Activated naive CD8-positive, alpha-beta T cell treated with anti-CD3 and anti-CD28 coated beads for 36 hours (primary cell): ENCODE measurements around the gene IFITM1. TPM values are rescaled to one million over a fixed set of nuclear protein-coding genes. Genes with fewer than 3 reads are reported as not detected.
A peak's percentile ranks its signal among the peaks of the same experiment; 100 is the strongest.
"Not testable (repeated sequence)": the region's sequence is repeated elsewhere in the genome, so short reads cannot be mapped to it uniquely, and the experiment has no call there.

Experiments used
- DNase-seq: peaks from one replicate; pipeline ENCODE4 v3.0.0; 2021
- H3K27ac Mint-ChIP-seq: one replicate; pipeline ENCODE4 v1.8.0; 2022; ENCODE audit warnings: mild to moderate bottlenecking, moderate library complexity, mixed read lengths
- H3K27me3 Mint-ChIP-seq: one replicate; pipeline ENCODE4 v1.8.0; 2022; ENCODE audit warnings: mild to moderate bottlenecking, mixed read lengths
- H3K36me3 Mint-ChIP-seq: one replicate; pipeline ENCODE4 v1.8.0; 2021; ENCODE audit warnings: mild to moderate bottlenecking, mixed read lengths
- H3K4me1 Mint-ChIP-seq: one replicate; pipeline ENCODE4 v1.8.0; 2021; ENCODE audit warnings: mixed read lengths
- H3K4me3 Mint-ChIP-seq: one replicate; pipeline ENCODE4 v1.8.0; 2022; ENCODE audit warnings: mild to moderate bottlenecking, moderate library complexity, mixed read lengths
- H3K9me3 Mint-ChIP-seq: one replicate; pipeline ENCODE4 v1.8.0; 2022; ENCODE audit warnings: mixed read lengths
- total RNA-seq, 2 experiments: library from RNA; stranded (reverse); gene quantifications; one replicate each; pipeline ENCODE4 v1.2.3, GENCODE V29; 2021

The IFITM1 gene
- total RNA-seq, 2 experiments from 2014 or later = 345 to 356 TPM

GRCh38 chr11:331358-332060, 17.7 kb downstream of the IFITM1 start:
- DNase-seq = no peak

GRCh38 chr11:332651-333480, 19.0 kb downstream of the IFITM1 start:
- Mint-ChIP-seq H3K4me1 (peaks cover 56% of the 10 kb centered on the region), H3K4me3 (no peak overlapping the region), H3K27me3 (peaks cover 4% of the 10 kb centered on the region), H3K27ac (peak overlapping the region; percentile 16), H3K36me3 (peaks cover 11% of the 10 kb centered on the region), H3K9me3 (peaks cover 8% of the 10 kb centered on the region)
- DNase-seq = no peak

More at GRCh38 chr11:331358-332060, 17.7 kb downstream of the IFITM1 start:
- Mint-ChIP-seq H3K27ac (peak overlapping the region; percentile 69), H3K36me3 (peaks cover 11% of the 10 kb centered on the region), H3K27me3 (peaks cover 4% of the 10 kb centered on the region), H3K9me3 (peaks cover 8% of the 10 kb centered on the region), H3K4me3 (peak overlapping the region; percentile 42), H3K4me1 (peaks cover 63% of the 10 kb centered on the region)

- Mint-ChIP-seq H3K4me1 (peaks cover 54% of the 10 kb centered on the region), H3K36me3 (peaks cover 11% of the 10 kb centered on the region)
- H3K9me3 Mint-ChIP-seq, H3K27ac Mint-ChIP-seq, H3K4me3 Mint-ChIP-seq, H3K27me3 Mint-ChIP-seq, DNase-seq: not testable (repeated sequence)
These were observed 19.9 kb downstream of the IFITM1 start for GRCh38 chr11:333616-334263.

GRCh38 chr11:334264-334994, 20.6 kb downstream of the IFITM1 start:
- Mint-ChIP-seq H3K4me3 (no peak overlapping the region), H3K4me1 (peaks cover 47% of the 10 kb centered on the region), H3K36me3 (peaks cover 7% of the 10 kb centered on the region), H3K27ac (no peak overlapping the region), H3K9me3 (peaks cover 3% of the 10 kb centered on the region), H3K27me3 (peaks cover 4% of the 10 kb centered on the region)
- no peak for DNase-seq

GRCh38 chr11:335779-336658, 22.2 kb downstream of the IFITM1 start:
- no peak for DNase-seq
- Mint-ChIP-seq H3K4me1 (peaks cover 34% of the 10 kb centered on the region), H3K27ac (no peak overlapping the region), H3K36me3 (peaks cover 3% of the 10 kb centered on the region), H3K27me3 (peaks cover 2% of the 10 kb centered on the region), H3K4me3 (no peak overlapping the region), H3K9me3 (no peaks in the 10 kb centered on the region)

- Mint-ChIP-seq H3K9me3 (no peaks in the 10 kb centered on the region), H3K36me3 (peaks cover 4% of the 10 kb centered on the region), H3K27ac (no peak overlapping the region), H3K27me3 (no peaks in the 10 kb centered on the region), H3K4me3 (no peak overlapping the region), H3K4me1 (peaks cover 33% of the 10 kb centered on the region)
- no peak for DNase-seq
These were observed 22.9 kb downstream of the IFITM1 start for GRCh38 chr11:336659-337198.

GRCh38 chr11:337711-338110, 23.9 kb downstream of the IFITM1 start:
- DNase-seq = no peak
- no peaks in the 10 kb centered on the region for H3K9me3 Mint-ChIP-seq
- no peaks in the 10 kb centered on the region for H3K27me3 Mint-ChIP-seq
- no peak overlapping the region for H3K27ac Mint-ChIP-seq
- H3K4me3 Mint-ChIP-seq = no peak overlapping the region
- peaks cover 29% of the 10 kb centered on the region for H3K4me1 Mint-ChIP-seq
- H3K36me3 Mint-ChIP-seq = peaks cover 2% of the 10 kb centered on the region

GRCh38 chr11:339963-340362, 26.1 kb downstream of the IFITM1 start:
- Mint-ChIP-seq H3K4me1 (peaks cover 26% of the 10 kb centered on the region), H3K27me3 (no peaks in the 10 kb centered on the region), H3K27ac (no peak overlapping the region), H3K4me3 (no peak overlapping the region), H3K36me3 (peaks cover 2% of the 10 kb centered on the region), H3K9me3 (no peaks in the 10 kb centered on the region)
- no peak for DNase-seq

GRCh38 chr11:340539-341512, 27.0 kb downstream of the IFITM1 start:
- no peaks in the 10 kb centered on the region for H3K9me3 Mint-ChIP-seq
- H3K4me1 Mint-ChIP-seq = peaks cover 22% of the 10 kb centered on the region
- no peak overlapping the region for H3K4me3 Mint-ChIP-seq
- DNase-seq = no peak
- peaks cover 2% of the 10 kb centered on the region for H3K36me3 Mint-ChIP-seq
- no peak overlapping the region for H3K27ac Mint-ChIP-seq
- H3K27me3 Mint-ChIP-seq = no peaks in the 10 kb centered on the region

- Mint-ChIP-seq H3K36me3 (peaks cover 2% of the 10 kb centered on the region), H3K27me3 (no peaks in the 10 kb centered on the region), H3K9me3 (no peaks in the 10 kb centered on the region), H3K4me3 (no peak overlapping the region), H3K4me1 (peaks cover 11% of the 10 kb centered on the region), H3K27ac (no peak overlapping the region)
- no peak for DNase-seq
These were observed 28.5 kb downstream of the IFITM1 start for GRCh38 chr11:342328-342727.

GRCh38 chr11:344836-345578, 31.2 kb downstream of the IFITM1 start:
- Mint-ChIP-seq H3K4me3 (no peak overlapping the region), H3K36me3 (peaks cover 2% of the 10 kb centered on the region), H3K27ac (no peak overlapping the region), H3K4me1 (peaks cover 11% of the 10 kb centered on the region), H3K27me3 (no peaks in the 10 kb centered on the region), H3K9me3 (no peaks in the 10 kb centered on the region)
- no peak for DNase-seq

GRCh38 chr11:346529-346928, 32.7 kb downstream of the IFITM1 start:
- Mint-ChIP-seq H3K36me3 (peaks cover 1% of the 10 kb centered on the region), H3K27me3 (no peaks in the 10 kb centered on the region), H3K27ac (no peak overlapping the region), H3K4me1 (peaks cover 17% of the 10 kb centered on the region), H3K4me3 (no peak overlapping the region), H3K9me3 (no peaks in the 10 kb centered on the region)
- DNase-seq = no peak
